Measurements from ENCODE around the gene PRKAR1B.

The PRKAR1B gene

DNA sequence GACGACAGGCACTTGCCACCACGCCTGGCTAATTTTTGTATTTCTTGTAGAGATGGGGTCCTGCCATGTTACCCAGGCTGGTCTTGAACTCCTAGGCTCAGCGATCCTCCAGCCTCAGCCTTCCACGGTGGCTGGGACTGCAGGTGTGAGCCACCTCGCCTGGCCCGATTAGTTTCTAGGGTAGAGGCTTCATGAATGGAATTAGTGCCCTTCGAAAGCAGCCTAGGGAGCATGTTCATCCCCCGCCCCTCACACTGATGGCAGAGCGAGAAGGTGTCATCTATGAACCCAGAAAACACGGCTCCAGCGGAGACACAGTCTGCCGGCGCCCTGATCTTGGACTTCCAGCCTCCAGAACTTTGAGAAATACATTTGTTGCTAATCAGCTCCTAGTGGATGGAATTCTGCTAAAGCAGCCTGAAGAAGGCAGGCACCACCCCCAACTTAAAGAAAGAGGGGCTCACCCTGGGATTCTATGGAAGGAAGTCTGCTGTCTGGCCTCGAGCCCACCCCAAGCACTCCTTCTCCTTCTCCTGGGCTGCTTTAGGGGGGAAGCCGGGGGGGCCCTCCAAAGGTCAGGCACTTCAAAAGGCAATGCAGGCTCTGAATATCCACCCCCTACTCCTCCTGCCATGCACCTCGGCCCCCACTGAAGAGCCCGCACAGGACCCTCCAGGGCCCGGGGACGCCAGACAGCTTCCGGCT lies 217.5 kb downstream of the PRKAR1B start:
- no peak for DNase-seq (ENCODE audit: low read depth in 2 of 2)

DNA sequence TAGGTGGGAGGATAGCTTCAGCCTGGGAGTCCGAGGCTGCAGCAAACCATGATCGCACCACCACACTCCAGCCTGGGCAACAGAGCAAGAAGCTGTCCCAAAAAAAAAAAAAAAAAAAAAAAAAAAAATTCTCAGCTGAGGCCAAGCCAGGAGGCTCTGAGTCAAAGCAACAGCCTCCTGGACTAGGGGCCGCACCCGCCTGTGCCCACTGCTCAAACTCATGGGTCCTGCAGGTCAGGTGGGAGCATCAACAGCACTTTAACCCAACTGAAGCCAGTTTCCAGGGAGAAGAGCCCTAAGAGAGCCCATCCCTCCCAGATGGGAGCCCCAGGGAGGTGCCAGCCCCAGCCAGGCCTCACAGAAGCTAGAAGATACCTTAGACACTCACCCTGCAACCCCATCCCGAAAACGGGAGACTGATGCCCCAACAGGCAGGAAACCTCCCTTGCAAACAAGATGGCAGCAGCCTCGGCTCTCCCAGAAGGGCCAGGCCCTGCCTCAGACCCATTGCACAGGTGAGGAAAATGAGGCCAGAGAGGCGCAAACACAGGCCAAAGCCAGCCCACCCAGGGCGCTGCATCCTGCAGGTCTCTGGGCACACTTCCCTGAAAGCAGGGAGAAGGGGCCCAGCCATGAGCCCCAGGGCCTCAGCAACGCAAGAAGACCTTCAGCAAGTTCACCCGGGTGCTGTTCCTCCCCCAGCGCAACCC lies 218.5 kb downstream of the PRKAR1B start:
- no peak for DNase-seq (ENCODE audit: low read depth in 2 of 2)

DNA sequence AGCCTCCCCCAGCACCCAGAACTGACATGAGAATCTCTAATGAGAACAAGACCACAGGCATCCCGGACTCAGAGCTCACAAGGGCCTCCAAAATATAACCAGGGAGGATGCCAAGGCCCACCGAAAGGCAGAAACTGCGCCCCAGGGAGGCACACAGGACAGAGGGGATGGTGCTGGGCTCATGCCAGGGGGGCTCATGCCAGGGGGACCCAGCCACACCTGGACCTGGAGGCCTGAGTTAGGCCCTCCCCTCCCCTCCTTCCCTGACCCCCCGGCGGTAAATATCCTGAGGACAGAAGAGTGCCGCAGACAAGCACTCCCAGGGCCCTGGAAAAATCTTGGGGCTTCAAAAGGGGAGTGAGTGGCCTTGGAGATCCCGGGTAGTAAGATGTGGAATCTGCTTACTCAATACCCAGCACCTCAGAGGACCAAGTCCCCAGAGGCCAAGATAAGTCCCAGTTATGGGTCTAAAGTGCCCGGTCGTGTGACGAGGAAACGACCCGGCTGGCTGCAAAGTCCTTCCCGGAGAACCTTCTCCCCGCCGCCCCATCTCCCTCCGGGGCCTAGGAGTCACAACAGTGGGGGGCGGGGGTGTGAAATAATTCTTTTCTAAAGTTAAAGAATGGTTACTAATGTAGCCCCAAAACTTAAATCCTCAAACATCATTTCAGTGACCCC lies 219.3 kb downstream of the PRKAR1B start:
- no peak for DNase-seq (ENCODE audit: low read depth in 2 of 2)

DNA sequence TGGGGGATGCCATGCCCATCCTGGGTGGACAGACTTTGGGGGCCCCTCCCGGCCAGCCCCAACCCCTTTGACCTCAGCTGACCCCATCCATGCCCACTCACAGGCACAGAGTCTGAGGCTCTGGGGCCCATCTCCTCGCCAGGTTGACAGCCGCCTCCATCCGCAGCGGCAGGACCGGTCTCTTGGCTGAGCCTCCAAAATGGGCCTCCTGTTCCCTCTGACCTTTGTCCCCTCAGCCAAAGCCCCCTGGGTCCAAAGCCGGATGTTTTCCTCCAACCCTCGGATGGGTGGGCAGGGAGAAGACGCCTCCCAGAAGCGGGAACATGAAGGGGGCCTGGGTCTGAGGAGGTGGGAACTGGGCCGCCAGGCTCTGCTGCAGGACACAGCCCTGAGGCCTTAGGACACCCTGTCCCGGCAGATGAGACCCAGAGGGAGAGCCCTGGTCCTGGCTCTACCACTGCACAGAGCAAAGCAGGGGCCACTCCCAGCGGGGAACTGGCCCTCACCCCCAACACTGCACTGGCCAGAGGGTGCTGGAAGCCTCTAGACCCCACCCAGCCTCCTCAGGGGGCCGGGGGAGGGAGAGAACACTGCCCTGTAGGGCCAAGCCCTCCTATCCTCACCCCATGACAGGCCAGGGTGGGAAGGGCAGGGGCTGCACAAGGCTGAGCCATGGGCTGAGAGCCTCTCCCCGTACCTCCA lies 220.0 kb downstream of the PRKAR1B start:
- DNase-seq (ENCODE audit: low read depth in 2 of 2) = no peak

DNA sequence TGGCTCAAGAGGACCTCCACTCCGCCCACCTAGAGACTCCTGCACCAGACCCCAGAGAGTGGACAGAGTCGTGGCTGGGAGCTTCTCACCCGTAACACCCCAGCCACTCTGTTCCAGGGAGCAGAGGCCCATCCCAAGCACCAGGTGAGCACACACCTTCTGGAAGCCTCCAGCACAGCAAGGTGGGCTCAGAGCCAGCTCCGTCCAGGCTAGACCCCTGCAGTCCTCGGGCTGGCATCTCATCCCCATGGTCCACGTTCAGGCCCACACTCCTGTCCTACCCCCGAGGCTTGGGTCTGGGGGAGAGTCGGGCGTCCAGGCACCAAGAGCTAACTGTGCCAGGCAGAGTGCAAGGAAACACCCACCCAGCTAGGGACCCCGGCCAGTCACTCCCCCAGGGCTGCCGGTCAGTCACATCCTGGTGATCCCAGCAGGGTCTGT lies 220.7 kb downstream of the PRKAR1B start:
- no peak for DNase-seq (ENCODE audit: low read depth in 2 of 2)

DNA sequence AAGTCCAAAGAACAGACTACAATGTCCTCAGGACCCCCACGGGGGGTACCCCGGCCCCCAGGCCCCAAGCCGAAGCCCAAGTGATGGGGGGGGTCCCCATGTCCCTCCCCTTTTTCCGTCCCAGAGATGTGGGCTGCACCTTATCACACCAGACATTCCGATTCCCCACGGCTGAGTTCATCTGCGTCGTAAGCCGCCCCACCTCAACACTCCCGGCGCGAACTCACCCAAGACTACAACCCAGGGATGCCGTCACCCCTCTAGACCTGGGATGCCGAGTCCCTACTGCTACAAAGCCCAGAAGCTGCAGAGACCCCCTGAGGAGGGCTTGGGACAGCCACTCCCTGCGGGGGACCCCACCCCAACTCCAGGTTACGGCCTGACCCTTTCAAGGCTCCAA lies 221.9 kb downstream of the PRKAR1B start:
- DNase-seq (ENCODE audit: low read depth in 2 of 2) = no peak

DNA sequence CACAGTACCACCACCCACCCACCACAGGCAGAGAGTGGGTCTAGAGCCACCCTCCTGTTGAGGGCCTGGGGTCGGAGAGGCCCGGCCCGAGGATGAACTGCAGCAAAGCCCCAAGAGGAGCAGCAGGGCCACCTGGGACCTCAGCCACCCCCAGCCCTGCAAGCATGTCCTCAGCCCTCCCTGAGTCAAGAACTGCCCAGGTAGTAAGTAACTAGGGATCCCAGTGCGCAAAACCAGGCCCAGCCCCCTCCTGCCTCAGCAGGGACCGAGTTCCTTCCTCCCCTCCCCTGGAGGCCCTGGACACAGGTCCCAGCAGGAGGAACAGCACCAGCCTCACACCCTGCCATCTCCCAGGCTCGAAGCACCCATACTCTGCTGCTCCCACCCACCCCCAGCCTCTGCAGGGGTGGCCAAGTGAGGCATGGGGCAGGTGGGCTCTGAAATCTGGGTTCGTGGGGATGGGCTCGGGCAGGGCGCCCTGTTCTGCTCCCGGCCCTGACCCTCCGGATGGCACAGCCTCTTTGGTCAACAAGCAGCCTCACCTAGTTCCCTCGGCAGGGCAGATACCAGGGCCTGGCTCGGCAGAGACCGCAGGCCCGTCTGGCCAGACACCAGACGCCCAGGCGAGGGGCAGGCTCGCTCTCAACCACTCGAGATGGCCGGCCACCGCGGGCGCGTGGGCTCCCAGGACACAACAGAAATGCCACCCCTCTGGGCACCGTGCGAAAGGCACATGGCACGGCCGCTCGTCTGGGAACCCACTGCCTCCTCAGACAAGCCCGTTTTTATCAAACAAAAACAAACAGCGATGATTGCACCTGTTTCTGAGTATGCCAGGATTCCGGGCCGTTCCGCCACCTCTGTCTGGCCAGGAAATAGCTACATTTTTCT lies 222.6 kb downstream of the PRKAR1B start:
- no peak for DNase-seq (ENCODE audit: low read depth in 2 of 2)

DNA sequence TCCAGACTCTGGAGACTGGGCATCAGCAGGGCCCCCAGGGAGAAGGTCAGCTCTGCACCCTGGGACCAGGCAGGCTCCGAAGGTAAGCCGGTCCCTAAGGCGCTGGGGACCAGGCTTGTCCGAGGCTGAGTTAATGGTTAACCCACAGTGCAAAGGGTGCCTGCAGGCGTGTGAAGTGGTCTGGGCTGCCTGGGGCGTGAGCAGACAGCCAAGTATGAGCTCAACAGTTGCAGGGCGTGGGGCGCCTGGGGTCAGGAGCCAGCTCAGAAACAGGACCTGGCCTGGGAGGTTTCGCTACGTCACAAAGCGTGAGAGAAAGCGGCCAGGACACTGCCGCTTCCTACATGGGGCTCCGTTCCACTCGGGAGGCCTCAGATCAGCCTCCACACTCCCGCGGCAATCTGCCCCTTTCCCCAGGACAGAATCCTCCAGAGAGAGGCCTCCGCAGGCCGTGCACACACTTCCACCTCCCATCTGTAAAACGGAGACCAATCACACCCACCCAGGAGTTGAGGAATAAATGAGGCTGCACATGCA lies 223.4 kb downstream of the PRKAR1B start:
- DNase-seq (ENCODE audit: low read depth in 2 of 2) = no peak

DNA sequence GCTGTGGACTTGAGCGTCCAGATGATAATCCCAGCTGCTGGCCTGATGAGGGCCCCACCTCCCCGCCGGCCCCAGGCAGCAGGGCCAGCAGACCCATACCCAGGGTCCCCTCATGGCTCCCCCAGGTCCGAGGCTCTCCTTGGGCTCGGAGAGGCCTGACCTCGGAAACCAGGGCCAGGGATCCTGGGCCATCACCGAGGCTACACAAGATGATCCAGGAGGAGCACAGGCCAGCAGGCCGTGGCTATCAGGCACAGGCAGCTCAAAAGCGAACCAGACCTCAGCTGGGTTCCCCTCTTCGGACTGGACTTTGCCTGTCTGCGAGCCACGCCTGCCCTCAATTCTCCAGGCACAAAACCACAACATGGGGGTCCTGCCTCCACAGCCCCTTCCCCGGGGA lies 224.8 kb downstream of the PRKAR1B start:
- DNase-seq (ENCODE audit: low read depth in 2 of 2) = no peak

DNA sequence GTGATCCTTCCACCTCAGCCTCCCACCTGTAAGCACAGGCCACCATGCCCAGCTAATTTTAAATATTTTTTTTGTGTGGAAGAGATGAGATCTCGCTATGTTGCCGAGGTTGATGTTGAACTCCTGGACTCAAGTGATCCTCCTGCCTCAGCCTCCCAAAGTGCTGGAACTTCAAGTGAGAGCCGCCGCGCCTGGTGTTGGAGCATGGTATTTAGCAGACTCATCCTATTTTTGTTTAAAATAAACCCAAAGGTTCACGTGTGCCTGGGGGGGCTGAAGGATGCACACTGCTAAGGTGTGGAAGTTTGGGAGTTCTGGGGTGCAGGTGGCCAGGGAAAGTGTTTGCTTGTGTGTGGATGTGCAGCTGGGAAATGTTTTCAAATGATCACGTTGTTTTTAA lies 225.6 kb downstream of the PRKAR1B start:
- DNase-seq (ENCODE audit: low read depth in 2 of 2) = no peak

DNA sequence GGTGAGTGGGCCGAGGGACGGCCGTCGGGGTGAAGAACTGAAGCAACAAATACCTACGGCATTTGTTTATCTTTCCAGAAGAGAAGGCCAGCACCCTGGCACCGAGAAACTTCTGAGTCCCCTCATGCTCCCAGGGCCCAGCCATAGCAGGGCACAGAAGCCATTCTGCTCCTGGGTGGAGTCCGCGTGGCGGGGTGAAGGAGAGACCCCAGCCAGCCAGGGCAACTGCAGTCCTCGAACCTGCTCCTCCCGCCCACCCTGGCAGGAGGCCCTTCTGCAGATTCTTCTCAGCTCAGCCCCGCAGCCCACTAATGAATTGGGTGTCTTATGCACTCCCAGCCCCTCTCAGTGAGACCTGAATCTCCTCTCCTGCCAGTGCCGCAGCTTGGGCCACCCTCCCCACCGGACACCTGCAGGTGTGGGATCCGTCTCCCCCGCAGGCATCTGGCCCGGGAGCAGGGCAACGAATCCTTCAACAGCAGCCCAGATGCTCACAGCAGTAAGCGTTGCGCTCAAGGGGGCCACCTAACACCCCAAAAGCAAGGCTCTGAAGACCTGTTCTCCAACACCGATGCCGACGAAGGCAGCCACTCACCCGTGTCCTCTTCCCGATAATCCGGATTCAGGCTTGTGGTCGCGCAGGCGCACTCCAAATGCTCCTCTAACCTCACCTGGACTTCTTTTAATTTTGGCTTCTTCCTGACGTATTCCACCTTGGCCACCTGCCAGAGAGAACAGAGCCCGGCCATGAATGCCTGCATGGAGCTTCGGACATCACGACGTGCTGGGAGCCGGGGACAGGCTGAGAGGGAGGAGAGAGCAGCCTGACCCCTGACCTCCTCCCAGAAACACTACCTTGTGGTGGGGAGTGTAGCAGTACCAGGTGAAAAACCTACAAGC lies 226.3 kb downstream of the PRKAR1B start:
- DNase-seq (ENCODE audit: low read depth in 2 of 2) = no peak

DNA sequence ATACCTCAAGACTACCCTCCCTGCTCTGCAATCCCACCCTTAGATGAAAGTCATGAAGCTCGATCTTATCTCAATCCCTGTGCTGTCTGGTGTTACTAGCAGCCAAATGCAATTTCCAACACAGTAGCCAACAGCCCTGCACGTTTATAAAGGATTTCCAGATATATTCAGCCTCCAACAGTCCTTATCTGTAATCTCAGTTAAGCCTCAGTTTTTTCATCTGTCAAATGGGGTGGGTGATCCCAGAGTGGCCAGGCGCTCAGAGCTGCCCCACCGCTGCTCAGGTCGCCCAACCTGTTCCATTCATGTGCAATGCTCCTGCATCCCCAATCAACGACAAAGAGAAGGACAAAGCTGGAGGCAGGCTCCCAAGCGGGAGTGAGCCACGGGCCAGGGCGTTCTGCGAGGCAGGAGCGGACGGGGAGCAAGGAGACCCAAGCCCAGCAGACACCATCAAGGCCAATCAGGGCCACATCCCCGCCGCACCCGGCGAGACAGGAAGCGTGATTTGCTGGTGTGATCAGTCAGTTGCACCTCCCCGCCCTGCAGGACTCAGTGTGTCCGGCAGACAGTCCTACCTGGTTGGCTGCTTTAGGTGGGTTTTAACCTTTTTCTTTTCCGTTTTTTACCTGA lies 227.1 kb downstream of the PRKAR1B start:
- DNase-seq (ENCODE audit: low read depth in 2 of 2) = no peak

Data from stimulated activated CD4-positive, alpha-beta T cell treated with anti-CD3 and anti-CD28 coated beads, Interleukin-1b, Interleukin-23, amount 100 ng/mL, for 1 hour (primary cell).